ENCODE measurements around the gene GNB1. TPM values are rescaled to one million over a fixed set of nuclear protein-coding genes. Genes with fewer than 3 reads are reported as not detected.

Gene GNB1
- total and polyA plus RNA-seq, 9 of the 15 experiments (the other 6 are each of a cell fraction or from before 2014, with no cell fraction given) = 34.3 to 388 (median 114) TPM

GRCh38 chr1:1777950-1778662 lies 112.8 kb downstream of the GNB1 start, which contains the start of gene NADK (continued):
- no peak for TF ChIP-seq ATF4 (CRISPR knock-in tag; IDR thresholded peaks at IDR 0.05)
- TF ChIP-seq ZNF778 (CRISPR knock-in tag; IDR thresholded peaks at IDR 0.05) = no peak
- no peak for TF ChIP-seq PBX2 (CRISPR knock-in tag; IDR thresholded peaks at IDR 0.05; ENCODE audit: low read depth)
- no peak for TF ChIP-seq PBX2 (tag; conservative IDR thresholded peaks at IDR 0.05; ENCODE audit: low read depth)
- TF ChIP-seq ZNF140 (CRISPR knock-in tag; IDR thresholded peaks at IDR 0.05) = no peak
- peak; percentile 16; the same call in 1 of the 2 replicates for TF ChIP-seq ZNF431 (CRISPR knock-in tag; IDR thresholded peaks at IDR 0.05)
- TF ChIP-seq ATF6 (CRISPR knock-in tag; IDR thresholded peaks at IDR 0.05) = 0 out of 2 replicates have a peak, but pooled peaks have one; percentile 45
- no peak for TF ChIP-seq CBFB (CRISPR knock-in tag; IDR thresholded peaks at IDR 0.05)
- no peak for TF ChIP-seq CHD2 (IDR thresholded peaks at IDR 0.05; ENCODE audit: low read depth, low read length)
- peak in 1 of 2 experiments; percentile 82; a peak in 2 of 4 replicates for TF ChIP-seq ZNF639 (CRISPR knock-in tag; conservative IDR thresholded peaks at IDR 0.05 in 1 of 2, IDR thresholded peaks at IDR 0.05 in 1 of 2)
- no peak for TF ChIP-seq RAD51 (IDR thresholded peaks at IDR 0.05; ENCODE audit: borderline replicate concordance, low read depth)
- TF ChIP-seq PRDM10 (IDR thresholded peaks at IDR 0.05; ENCODE audit: partially characterized antibody) = peak; percentile 30
